HepG2 (cell line): ENCODE data around the gene RIPOR1. TPM values are rescaled to one million over a fixed set of nuclear protein-coding genes. Genes with fewer than 3 reads are reported as not detected.

Experiments used
- EP300 ChIP-seq, 3 experiments: sonication (generic) in 1 of 3; formaldehyde crosslinking in 1 of 3; IDR thresholded peaks; 2 replicates each; pipeline versions ENCODE4 v1.5.1 to v1.6.1; 2011 to 2020; ENCODE audit warnings: low read depth in 2 of 3, low read length in 2 of 3, borderline replicate concordance in 1 of 3, improper control_type of control experiment in 1 of 3, mild to moderate bottlenecking in 1 of 3, missing genetic modification reagents in 1 of 3, moderate library complexity in 1 of 3
- GFI1 ChIP-seq: sonication (generic); formaldehyde crosslinking; IDR thresholded peaks from 2 replicates; pipeline ENCODE4 v1.5.0; 2020; ENCODE audit warnings: missing genetic modification reagents, mild to moderate bottlenecking, borderline replicate concordance
- MAFF ChIP-seq: IDR thresholded peaks from 2 replicates; pipeline ENCODE4 v1.6.1; 2011; ENCODE audit warnings: low read depth, low read length, improper control_type of control experiment
- MATR3 ChIP-seq: sonication (generic); formaldehyde crosslinking; IDR thresholded peaks from 2 replicates; pipeline ENCODE4 v1.4.0; 2020; ENCODE audit warnings: missing genetic modification reagents
- NAIF1 ChIP-seq: sonication (generic); formaldehyde crosslinking; IDR thresholded peaks from 2 replicates; pipeline ENCODE4 v1.5.0; 2020; ENCODE audit warnings: mild to moderate bottlenecking, missing genetic modification reagents, borderline replicate concordance
- NFIC ChIP-seq: IDR thresholded peaks from 2 replicates; pipeline ENCODE4 v1.6.1; 2012; ENCODE audit warnings: mild to moderate bottlenecking, low read length, inconsistent platforms
- REXO4 ChIP-seq: sonication (generic); formaldehyde crosslinking; IDR thresholded peaks from 2 replicates; pipeline ENCODE4 v1.8.0; 2022; ENCODE audit warnings: missing genetic modification reagents, mild to moderate bottlenecking, borderline replicate concordance
- RFX1 ChIP-seq: fragments of 450-650 bp; IDR thresholded peaks from 2 replicates; pipeline ENCODE4 v1.6.1; 2017
- TBX2 ChIP-seq: sonication (generic); formaldehyde crosslinking; IDR thresholded peaks from 2 replicates; pipeline ENCODE4 v1.5.0; 2020; ENCODE audit warnings: missing genetic modification reagents, mild to moderate bottlenecking, borderline replicate concordance
- THYN1 ChIP-seq: sonication (generic); formaldehyde crosslinking; IDR thresholded peaks from 2 replicates; pipeline ENCODE4 v1.8.1; 2023; ENCODE audit warnings: low read depth, mild to moderate bottlenecking, moderate library complexity, missing genetic modification reagents, borderline replicate concordance
- TRIM24 ChIP-seq: sonication (generic); formaldehyde crosslinking; IDR thresholded peaks from 2 replicates; pipeline ENCODE4 v1.8.0; 2022; ENCODE audit warnings: mild to moderate bottlenecking, missing genetic modification reagents
- ZBTB1 ChIP-seq: sonication (generic); formaldehyde crosslinking; IDR thresholded peaks from 2 replicates; pipeline ENCODE4 v1.4.0; 2020; ENCODE audit warnings: missing genetic modification reagents, borderline replicate concordance
- ZFP90 ChIP-seq: sonication (generic); formaldehyde crosslinking; IDR thresholded peaks from 2 replicates; pipeline ENCODE4 v1.8.0; 2022; ENCODE audit warnings: missing genetic modification reagents, mild to moderate bottlenecking, inconsistent platforms, borderline replicate concordance
- ZNF343 ChIP-seq: sonication (generic); formaldehyde crosslinking; IDR thresholded peaks from 2 replicates; pipeline ENCODE4 v1.4.0; 2020; ENCODE audit warnings: mild to moderate bottlenecking, missing genetic modification reagents
- ZNF547 ChIP-seq: sonication (generic); formaldehyde crosslinking; IDR thresholded peaks from 2 replicates; pipeline ENCODE4 v1.5.1; 2020; ENCODE audit warnings: mild to moderate bottlenecking, missing genetic modification reagents
- ZNF670 ChIP-seq: sonication (generic); formaldehyde crosslinking; IDR thresholded peaks from 2 replicates; pipeline ENCODE4 v1.8.0; 2022; ENCODE audit warnings: mild to moderate bottlenecking, missing genetic modification reagents, borderline replicate concordance
- ZNF83 ChIP-seq: sonication (generic); formaldehyde crosslinking; IDR thresholded peaks from 2 replicates; pipeline ENCODE4 v1.4.0; 2020; ENCODE audit warnings: missing genetic modification reagents, mild to moderate bottlenecking, borderline replicate concordance
- polyA plus RNA-seq, 8 experiments: library from polyadenylated mRNA; depleted of rRNA in 3 of 8; stranded (reverse) in 7 of 8; unstranded in 1 of 8; fragments of >200 nt; fragmentation: Illumina TruSeq in 4 of 8; extraction: Trizol in 4 of 8; gene quantifications; 2 replicates each; pipeline versions ENCODE4 v1.2.1 to v1.2.3, GENCODE V29; 2011 to 2016; ENCODE audit warnings: low read depth in 4 of 8, missing spikeins in 1 of 8, mixed read lengths in 1 of 8; ENCODE audit not compliant: insufficient read depth in 1 of 8
- total RNA-seq, 5 experiments: library from RNA; depleted of rRNA; stranded (reverse); fragments of >200 nt; fragmentation: Illumina TruSeq; extraction: Trizol; gene quantifications; 2 replicates each; pipeline ENCODE4 v1.2.3, GENCODE V29; 2016; ENCODE audit warnings: low read depth in 1 of 5
- TF ChIP-seq, protein P1 (sequence below): sonication (generic); formaldehyde crosslinking; IDR thresholded peaks from 2 replicates; pipeline ENCODE4 v1.9.0; 2022; ENCODE audit warnings: missing genetic modification reagents, mild to moderate bottlenecking, borderline replicate concordance
- TF ChIP-seq, protein P2 (sequence below): sonication (generic); formaldehyde crosslinking; IDR thresholded peaks from 2 replicates; pipeline ENCODE4 v1.5.0; 2020; ENCODE audit warnings: mild to moderate bottlenecking, missing genetic modification reagents
- TF ChIP-seq, protein P3 (sequence below): sonication (generic); formaldehyde crosslinking; IDR thresholded peaks from 2 replicates; pipeline ENCODE4 v1.8.0; 2022; ENCODE audit warnings: missing genetic modification reagents, mild to moderate bottlenecking, borderline replicate concordance
- TF ChIP-seq, protein P4 (sequence below): IDR thresholded peaks from 2 replicates; pipeline ENCODE4 v1.6.1; 2012; ENCODE audit warnings: inconsistent platforms
- TF ChIP-seq, protein P5 (sequence below): sonication (generic); formaldehyde crosslinking; IDR thresholded peaks from 2 replicates; pipeline ENCODE4 v1.5.0; 2020; ENCODE audit warnings: missing genetic modification reagents

RIPOR1 gene
- total and polyA plus RNA-seq, 2 of the 13 experiments (the other 11 are each of a cell fraction or from before 2014, with no cell fraction given), result 4.6 to 8.1 TPM

DNA sequence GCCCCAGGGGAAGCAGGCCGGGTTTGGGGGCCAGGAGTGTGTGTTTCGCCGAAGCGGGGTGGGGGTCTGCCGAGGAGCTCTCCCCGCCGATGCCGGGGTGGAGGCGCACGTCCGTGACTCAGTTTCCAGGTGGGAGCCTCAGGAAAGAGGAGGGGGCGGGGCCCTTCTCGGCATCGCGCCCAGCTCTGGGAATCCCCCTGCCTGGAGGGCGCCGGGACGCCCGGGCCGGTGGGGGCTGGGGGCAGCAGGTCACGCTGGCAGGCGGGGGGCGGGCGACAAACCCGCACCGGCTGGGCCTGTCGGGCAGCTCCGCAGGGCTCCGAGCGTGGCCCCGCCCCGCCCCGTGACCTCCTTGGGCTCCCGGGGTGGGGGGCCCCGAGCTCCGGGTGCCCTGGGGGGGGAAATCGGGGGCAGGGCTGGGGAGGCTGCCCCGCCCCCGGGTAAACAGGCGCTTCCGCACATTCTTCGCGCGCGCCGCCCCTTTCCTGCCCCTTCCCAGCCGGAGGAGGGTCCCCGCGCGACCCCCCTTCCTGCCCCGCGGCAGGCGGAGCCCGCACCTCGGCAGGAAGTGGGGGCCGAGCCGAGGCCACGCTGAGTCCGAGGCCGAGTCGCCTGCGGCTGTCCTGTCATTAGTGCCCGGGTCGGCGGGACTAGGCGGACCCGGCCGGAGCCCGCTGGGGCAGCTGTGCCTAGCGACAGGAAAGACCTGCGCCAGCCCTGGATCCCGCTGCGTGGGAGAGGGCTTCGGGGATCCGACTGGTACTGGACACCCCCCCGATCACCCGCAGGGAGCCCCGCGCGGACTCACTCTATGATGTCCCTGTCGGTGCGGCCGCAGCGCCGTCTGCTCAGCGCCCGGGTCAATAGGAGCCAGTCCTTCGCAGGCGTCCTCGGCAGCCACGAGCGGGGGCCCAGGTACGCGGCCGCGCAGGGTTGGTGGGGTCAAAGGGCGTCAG is 9.3 kb downstream of the RIPOR1 start (continued):
- TF ChIP-seq, protein P1, sequence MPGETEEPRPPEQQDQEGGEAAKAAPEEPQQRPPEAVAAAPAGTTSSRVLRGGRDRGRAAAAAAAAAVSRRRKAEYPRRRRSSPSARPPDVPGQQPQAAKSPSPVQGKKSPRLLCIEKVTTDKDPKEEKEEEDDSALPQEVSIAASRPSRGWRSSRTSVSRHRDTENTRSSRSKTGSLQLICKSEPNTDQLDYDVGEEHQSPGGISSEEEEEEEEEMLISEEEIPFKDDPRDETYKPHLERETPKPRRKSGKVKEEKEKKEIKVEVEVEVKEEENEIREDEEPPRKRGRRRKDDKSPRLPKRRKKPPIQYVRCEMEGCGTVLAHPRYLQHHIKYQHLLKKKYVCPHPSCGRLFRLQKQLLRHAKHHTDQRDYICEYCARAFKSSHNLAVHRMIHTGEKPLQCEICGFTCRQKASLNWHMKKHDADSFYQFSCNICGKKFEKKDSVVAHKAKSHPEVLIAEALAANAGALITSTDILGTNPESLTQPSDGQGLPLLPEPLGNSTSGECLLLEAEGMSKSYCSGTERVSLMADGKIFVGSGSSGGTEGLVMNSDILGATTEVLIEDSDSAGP (CRISPR knock-in tag), result no peak; the same call in 1 of the 2 replicates
- TF ChIP-seq TBX2 (peak; percentile 61; the same call in 1 of the 2 replicates), ZNF670 (no peak), REXO4 (CRISPR knock-in tag) (no peak), NAIF1 (CRISPR knock-in tag) (no peak), TRIM24 (no peak), ZNF83 (CRISPR knock-in tag) (no peak), NFIC (no peak), ZNF343 (peak; percentile 66), THYN1 (CRISPR knock-in tag) (no peak), MAFF (no peak), ZBTB1 (no peak), ZFP90 (0 out of 2 replicates have a peak, but pooled peaks have one; percentile 48), EP300 (IDR thresholded peaks at IDR 0.05; ENCODE audit: low read depth in 2 of 2, low read length in 2 of 2) (no peak), EP300 (CRISPR knock-in tag; IDR thresholded peaks at IDR 0.05; ENCODE audit: borderline replicate concordance) (no peak), MATR3 (CRISPR knock-in tag) (no peak), RFX1 (no peak), GFI1 (CRISPR knock-in tag) (no peak), ZNF547 (CRISPR knock-in tag) (no peak; the same call in 1 of the 2 replicates)
- TF ChIP-seq, protein P2, sequence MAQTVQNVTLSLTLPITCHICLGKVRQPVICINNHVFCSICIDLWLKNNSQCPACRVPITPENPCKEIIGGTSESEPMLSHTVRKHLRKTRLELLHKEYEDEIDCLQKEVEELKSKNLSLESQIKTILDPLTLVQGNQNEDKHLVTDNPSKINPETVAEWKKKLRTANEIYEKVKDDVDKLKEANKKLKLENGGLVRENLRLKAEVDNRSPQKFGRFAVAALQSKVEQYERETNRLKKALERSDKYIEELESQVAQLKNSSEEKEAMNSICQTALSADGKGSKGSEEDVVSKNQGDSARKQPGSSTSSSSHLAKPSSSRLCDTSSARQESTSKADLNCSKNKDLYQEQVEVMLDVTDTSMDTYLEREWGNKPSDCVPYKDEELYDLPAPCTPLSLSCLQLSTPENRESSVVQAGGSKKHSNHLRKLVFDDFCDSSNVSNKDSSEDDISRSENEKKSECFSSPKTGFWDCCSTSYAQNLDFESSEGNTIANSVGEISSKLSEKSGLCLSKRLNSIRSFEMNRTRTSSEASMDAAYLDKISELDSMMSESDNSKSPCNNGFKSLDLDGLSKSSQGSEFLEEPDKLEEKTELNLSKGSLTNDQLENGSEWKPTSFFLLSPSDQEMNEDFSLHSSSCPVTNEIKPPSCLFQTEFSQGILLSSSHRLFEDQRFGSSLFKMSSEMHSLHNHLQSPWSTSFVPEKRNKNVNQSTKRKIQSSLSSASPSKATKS, result no peak
- TF ChIP-seq, protein P3, sequence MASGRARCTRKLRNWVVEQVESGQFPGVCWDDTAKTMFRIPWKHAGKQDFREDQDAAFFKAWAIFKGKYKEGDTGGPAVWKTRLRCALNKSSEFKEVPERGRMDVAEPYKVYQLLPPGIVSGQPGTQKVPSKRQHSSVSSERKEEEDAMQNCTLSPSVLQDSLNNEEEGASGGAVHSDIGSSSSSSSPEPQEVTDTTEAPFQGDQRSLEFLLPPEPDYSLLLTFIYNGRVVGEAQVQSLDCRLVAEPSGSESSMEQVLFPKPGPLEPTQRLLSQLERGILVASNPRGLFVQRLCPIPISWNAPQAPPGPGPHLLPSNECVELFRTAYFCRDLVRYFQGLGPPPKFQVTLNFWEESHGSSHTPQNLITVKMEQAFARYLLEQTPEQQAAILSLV (CRISPR knock-in tag), result peak; percentile 81; the same call in 1 of the 2 replicates
- TF ChIP-seq, protein P4, sequence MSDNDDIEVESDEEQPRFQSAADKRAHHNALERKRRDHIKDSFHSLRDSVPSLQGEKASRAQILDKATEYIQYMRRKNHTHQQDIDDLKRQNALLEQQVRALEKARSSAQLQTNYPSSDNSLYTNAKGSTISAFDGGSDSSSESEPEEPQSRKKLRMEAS, result peak; percentile 56
- TF ChIP-seq, protein P5, sequence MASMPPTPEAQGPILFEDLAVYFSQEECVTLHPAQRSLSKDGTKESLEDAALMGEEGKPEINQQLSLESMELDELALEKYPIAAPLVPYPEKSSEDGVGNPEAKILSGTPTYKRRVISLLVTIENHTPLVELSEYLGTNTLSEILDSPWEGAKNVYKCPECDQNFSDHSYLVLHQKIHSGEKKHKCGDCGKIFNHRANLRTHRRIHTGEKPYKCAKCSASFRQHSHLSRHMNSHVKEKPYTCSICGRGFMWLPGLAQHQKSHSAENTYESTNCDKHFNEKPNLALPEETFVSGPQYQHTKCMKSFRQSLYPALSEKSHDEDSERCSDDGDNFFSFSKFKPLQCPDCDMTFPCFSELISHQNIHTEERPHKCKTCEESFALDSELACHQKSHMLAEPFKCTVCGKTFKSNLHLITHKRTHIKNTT (CRISPR knock-in tag), result no peak
